H1 (cell line): ENCODE data around the gene WDR91. TPM values are rescaled to one million over a fixed set of nuclear protein-coding genes. Genes with fewer than 3 reads are reported as not detected.

Experiments used
- BRCA1 ChIP-seq: IDR thresholded peaks from 2 replicates; pipeline ENCODE4 v1.6.1; 2012; ENCODE audit warnings: low read depth, low read length, improper control_type of control experiment
- CBX5 ChIP-seq: fragments of 300-800, 300-1000 bp; sonication (generic); IDR thresholded peaks from 2 replicates; pipeline ENCODE4 v1.7.1; 2016; ENCODE audit warnings: antibody characterized with exemption, low read length, low read depth
- CHD1 ChIP-seq: IDR thresholded peaks from 2 replicates; pipeline ENCODE4 v1.6.1; 2012; ENCODE audit warnings: low read depth, low read length, improper control_type of control experiment
- CTCF ChIP-seq, 3 experiments: IDR thresholded peaks; 1 replicate in 2 of 3; 2 replicates in 1 of 3; pipeline versions ENCODE4 v1.5.1 to v1.6.1; 2011; ENCODE audit warnings: low read length in 3 of 3, mild to moderate bottlenecking in 3 of 3, inconsistent platforms in 2 of 3, low read depth in 1 of 3, moderate library complexity in 1 of 3; ENCODE audit not compliant: insufficient read depth in 1 of 3; ENCODE audit errors: control extremely low read depth in 1 of 3
- JUN ChIP-seq: IDR thresholded peaks from 2 replicates; pipeline ENCODE4 v1.6.1; 2011; ENCODE audit warnings: low read depth, mild to moderate bottlenecking, improper control_type of control experiment, low read length
- KDM5A ChIP-seq: fragments of 200-600 bp; IDR thresholded peaks from 2 replicates; pipeline ENCODE4 v1.7.1; 2012; ENCODE audit warnings: mild to moderate bottlenecking, low read length, inconsistent platforms, mixed read lengths
- MAFK ChIP-seq: IDR thresholded peaks from 2 replicates; pipeline ENCODE4 v1.6.1; 2012; ENCODE audit warnings: low read depth, mild to moderate bottlenecking, improper control_type of control experiment, low read length
- NANOG ChIP-seq: IDR thresholded peaks from 2 replicates; pipeline ENCODE4 v1.6.1; 2011; ENCODE audit warnings: low read length, low read depth, mild to moderate bottlenecking, inconsistent platforms; ENCODE audit not compliant: insufficient read depth, poor library complexity, severe bottlenecking
- POU5F1 ChIP-seq: IDR thresholded peaks from 2 replicates; pipeline ENCODE4 v1.6.1; 2011; ENCODE audit warnings: low read depth, mild to moderate bottlenecking, low read length, moderate library complexity
- RAD21 ChIP-seq, 2 experiments: IDR thresholded peaks in 1 of 2; conservative IDR thresholded peaks in 1 of 2; 2 replicates each; pipeline ENCODE4 v1.6.1; 2011; ENCODE audit warnings: low read depth in 2 of 2, low read length in 2 of 2, improper control_type of control experiment in 1 of 2, inconsistent platforms in 1 of 2, mild to moderate bottlenecking in 1 of 2, moderate library complexity in 1 of 2
- RFX5 ChIP-seq: IDR thresholded peaks from 2 replicates; pipeline ENCODE4 v1.6.1; 2011; ENCODE audit warnings: low read depth, low read length, improper control_type of control experiment, borderline replicate concordance
- RXRA ChIP-seq: IDR thresholded peaks from 2 replicates; pipeline ENCODE4 v1.6.1; 2011; ENCODE audit warnings: low read depth, mild to moderate bottlenecking, low read length, moderate library complexity; ENCODE audit not compliant: insufficient read depth
- SAP30 ChIP-seq: fragments of 300-600 bp; sonication (generic); IDR thresholded peaks from 2 replicates; pipeline ENCODE4 v1.7.1; 2012; ENCODE audit warnings: low read length, moderate library complexity, mild to moderate bottlenecking, inconsistent platforms; ENCODE audit not compliant: insufficient read depth, insufficient replicate concordance
- SP4 ChIP-seq: IDR thresholded peaks from 2 replicates; pipeline ENCODE4 v1.6.1; 2012; ENCODE audit warnings: low read length, inconsistent platforms
- SRF ChIP-seq: IDR thresholded peaks from 2 replicates; pipeline ENCODE4 v1.6.1; 2011; ENCODE audit warnings: mild to moderate bottlenecking, low read depth, low read length, moderate library complexity
- TBP ChIP-seq: IDR thresholded peaks from 2 replicates; pipeline ENCODE4 v1.6.1; 2011; ENCODE audit warnings: low read depth, low read length, improper control_type of control experiment
- TEAD4 ChIP-seq: IDR thresholded peaks from 2 replicates; pipeline ENCODE4 v1.6.1; 2012; ENCODE audit warnings: low read depth, low read length, inconsistent platforms, mixed read lengths
- ZNF274 ChIP-seq: IDR thresholded peaks from 2 replicates; pipeline ENCODE4 v1.7.0; 2012; ENCODE audit warnings: low read length, borderline replicate concordance; ENCODE audit errors: extremely low read depth
- polyA plus RNA-seq, 7 experiments: library from polyadenylated mRNA; depleted of rRNA in 3 of 7; stranded (reverse) in 5 of 7; unstranded in 2 of 7; fragments of >200 nt in 5 of 7; fragments of 200-250 nt in 2 of 7; gene quantifications; 1 replicate in 5 of 7; 2 replicates in 1 of 7; 4 replicates in 1 of 7; pipeline versions ENCODE4 v1.2.1 to v1.2.3, GENCODE V29; 2011 to 2013; ENCODE audit warnings: missing spikeins in 2 of 7, mixed read lengths in 2 of 7
- total RNA-seq: library from RNA; stranded (reverse); fragmentation: NEBNext Ultra II Directional; extraction: Animal tissue kit (Norgen Biotek cat#: 25700); gene quantifications from 2 replicates; pipeline ENCODE4 v1.2.1, GENCODE V29; 2021

Gene WDR91
- total and polyA plus RNA-seq, 2 of the 8 experiments (the other 6 are each of a cell fraction or from before 2014, with no cell fraction given), result 8.2 to 14.7 TPM

DNA sequence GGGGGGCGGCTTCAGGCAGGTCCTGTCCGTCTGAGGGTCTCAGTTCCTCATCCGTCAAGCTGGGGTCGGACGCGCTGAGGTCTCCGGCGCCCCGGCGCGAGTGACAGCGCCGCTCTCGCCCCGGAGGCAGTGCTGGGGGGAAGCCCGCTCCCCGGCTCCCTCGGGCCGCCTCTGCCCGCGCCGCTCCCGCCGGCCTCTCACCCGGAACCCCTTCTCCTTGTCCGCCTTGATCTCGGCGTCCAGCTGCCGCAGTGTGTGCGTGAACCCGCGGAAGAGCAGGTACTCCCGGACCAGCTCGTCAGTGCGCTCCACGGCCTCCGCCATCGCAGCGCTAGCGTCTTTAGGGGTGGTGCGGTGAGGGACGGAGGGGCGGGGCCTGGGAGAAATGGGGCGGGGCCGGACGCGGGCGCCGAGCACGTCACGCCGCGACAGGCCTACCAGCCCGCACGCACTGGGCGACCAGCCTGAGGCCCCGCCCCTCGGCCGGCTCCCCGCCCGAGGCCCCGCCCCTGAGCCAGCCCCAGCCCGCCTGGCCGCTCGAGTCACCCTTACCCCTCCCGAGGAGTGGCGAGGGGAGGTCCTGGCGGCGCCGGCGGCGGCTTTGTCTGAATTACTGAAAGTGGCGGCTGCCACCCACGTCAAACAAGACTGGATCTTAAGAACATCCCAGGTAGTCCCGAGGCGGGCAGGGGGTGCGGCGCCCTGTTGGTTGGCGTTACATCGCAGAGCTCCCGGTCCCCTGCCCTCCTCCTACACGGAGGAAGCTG lies at the start of gene WDR91 (continued):
- TF ChIP-seq POU5F1 (no peak), SAP30 (no peak), TBP (peak; percentile 61; the same call in 1 of the 2 replicates), RFX5 (no peak), SRF (no peak), CHD1 (no peak), MAFK (no peak), JUN (no peak), RAD21 (IDR thresholded peaks at IDR 0.05 in 1 of 2, conservative IDR thresholded peaks at IDR 0.05 in 1 of 2; ENCODE audit: low read depth in 2 of 2, low read length in 2 of 2) (no peak), NANOG (no peak), KDM5A (no peak), TEAD4 (no peak), CTCF (IDR thresholded peaks at IDR 0.05; ENCODE audit: control extremely low read depth in 1 of 3, insufficient read depth in 1 of 3, low read depth in 1 of 3, low read length in 3 of 3) (no peak), BRCA1 (no peak), CBX5 (no peak), SP4 (no peak), RXRA (no peak), ZNF274 (no peak)
